Activated CD4-positive, CD25-positive, alpha-beta regulatory T cell treated with anti-CD3 and anti-CD28 coated beads, Interleukin-2, amount 50 U/mL, for 24 hours (primary cell): ENCODE measurements around the gene KIF5B.
A peak's percentile ranks its signal among the peaks of the same experiment; 100 is the strongest.
"Not testable (repeated sequence)": the region's sequence is repeated elsewhere in the genome, so short reads cannot be mapped to it uniquely, and the experiment has no call there.

Experiments used
- ATAC-seq, 2 donors: fragments of 150-1000 bp; cut with Tn5 transposase; one replicate each; pipeline ENCODE4 v1.10.0; 2021; ENCODE audit warnings: mild to moderate bottlenecking in 1 of 2, moderate library complexity in 1 of 2

Gene KIF5B

DNA sequence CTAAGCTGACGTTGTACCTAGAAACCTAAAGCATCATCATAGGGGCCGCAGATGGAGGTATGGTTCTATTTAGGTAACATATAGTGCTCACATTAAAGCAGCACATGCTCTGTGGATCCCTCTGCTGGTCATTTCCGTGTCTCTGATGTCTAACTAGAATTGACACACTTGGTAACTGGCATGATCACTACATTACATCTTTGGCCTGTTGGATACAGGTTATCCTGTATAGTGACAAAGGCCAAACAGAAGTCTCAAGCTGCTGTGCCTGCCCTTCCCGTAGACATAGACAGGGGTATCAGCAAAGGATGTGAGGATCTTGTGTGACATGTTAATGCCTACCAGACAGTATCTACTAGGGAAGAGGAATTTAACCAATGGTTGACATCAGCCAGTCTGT, 51.2 kb downstream of the KIF5B start:
- ATAC-seq = peak; percentile 41 to 52

DNA sequence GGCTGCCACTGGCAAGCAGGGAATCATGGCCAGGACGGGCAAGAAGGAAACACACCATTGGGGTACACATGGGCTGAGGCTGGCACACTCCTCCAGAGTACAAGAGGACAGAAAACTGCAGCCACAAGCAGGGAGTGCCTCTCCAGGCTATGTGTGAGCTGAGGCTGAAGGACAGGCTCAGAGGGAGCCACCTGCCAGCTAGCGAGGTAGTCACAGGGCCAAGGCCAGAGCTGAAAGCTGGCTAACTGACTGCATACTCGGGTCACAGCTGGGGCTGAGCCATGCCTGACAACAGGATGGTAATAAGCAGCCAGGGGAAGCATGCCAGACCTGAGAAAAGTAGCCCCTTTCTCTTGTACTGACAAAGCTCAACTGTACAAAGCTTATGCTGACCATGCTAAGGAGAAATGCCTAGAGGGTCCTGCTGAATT, 52.0 kb downstream of the KIF5B start:
- ATAC-seq = peak in 1 of 2 donors; percentile 15

DNA sequence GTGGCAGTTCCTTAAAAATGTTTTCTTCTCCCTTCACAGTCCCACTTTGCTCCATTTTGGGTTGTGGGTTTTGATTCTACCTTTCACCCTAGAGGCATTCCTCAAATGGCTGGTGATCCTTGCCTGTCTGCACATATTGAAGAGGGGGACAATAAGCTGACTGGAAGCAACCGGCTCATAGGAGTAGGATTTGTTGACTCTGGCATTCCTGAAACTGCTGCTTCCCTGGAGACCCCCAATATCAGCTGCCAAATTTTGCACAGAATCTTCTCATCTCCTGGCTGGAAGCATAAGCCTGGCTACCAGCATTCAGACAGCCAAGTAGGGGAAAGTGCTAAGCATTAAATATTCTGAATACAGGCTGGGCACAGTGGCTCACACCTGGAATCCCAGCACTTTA, 53.7 kb downstream of the KIF5B start:
- no peak for ATAC-seq

DNA sequence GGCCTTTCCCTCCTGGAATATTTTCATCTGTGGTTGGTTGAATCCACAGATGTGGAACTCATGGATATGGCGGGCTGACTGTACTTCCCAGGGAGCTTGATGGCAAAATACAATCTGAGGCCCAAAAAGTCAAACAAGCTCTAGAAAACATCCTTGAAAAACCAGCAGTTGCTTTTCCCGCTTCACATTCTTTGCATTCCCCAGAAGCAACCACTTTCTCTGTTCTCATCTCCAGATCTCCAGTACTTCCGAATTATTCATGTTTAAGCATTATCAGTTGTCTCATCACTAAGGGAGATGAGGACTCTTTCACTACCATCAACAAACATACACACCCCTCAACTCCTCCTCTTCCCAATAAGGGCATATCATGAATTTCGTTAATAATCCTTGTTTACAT, 55.3 kb downstream of the KIF5B start:
- no peak for ATAC-seq

DNA sequence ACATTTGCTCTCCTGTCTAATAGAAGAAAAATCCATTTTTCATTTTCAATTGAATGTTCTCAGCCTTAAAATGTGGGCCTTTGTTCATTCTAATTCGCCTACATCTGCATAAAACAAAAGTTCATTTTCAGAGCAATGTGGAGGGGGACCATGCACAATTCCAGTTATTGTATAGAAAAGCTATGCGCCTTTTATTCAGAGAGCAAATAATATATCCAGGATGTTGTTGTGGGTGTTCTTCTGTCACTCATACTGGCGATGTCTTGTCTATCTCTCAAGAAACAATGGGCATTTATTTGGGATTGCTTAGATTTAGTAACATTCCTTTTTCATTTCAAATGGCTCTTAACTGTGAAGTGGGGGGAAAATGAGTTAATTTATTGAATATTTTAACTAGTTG, 56.4 kb downstream of the KIF5B start:
- ATAC-seq = no peak

DNA sequence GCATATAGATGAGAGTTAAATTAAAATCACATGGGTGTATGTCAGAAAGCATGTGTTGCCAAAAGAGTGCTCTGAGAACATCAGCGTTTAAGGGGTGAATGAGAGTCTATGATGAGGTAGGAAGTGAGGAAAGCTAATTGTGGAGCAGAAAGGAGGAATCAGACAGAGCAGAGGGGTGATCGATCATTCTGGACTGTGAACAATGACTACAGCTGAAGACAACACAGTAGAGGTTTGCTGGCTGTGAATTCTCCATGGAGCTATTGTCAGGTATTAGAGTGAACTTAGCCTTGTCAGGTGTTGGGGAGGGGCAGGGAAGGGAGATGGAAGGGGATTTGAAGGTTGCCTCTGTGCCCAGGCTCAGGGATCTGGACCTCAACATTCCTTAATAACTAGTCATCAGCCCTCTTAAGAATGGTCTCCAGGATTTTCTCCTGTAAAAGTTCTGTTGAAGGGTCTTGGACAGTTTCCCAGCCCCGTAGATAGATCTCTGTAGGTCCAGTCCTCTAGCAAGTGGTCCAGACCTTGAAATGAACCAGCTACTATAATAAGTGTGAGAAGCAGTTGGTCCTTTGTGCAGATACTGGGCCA, 57.1 kb downstream of the KIF5B start:
- no peak for ATAC-seq

DNA sequence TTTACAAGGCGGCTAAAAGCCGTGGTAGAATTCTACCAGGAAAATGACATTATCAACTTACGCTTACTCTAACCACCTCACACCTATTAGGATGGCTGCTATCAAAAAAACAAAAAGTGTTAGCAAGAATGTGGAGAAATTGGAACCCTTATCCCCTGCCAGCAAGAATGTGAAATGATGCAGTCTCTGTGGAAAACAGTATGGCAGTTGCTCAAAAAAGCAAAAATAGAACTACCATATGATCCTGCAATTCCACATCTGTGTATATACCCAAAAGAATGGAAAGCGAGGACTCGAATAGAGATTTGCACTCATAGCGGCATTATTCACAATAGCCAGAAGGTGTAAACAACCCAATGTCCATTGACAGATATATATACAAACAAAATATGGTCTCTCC, 61.3 kb downstream of the KIF5B start:
- no peak for ATAC-seq

DNA sequence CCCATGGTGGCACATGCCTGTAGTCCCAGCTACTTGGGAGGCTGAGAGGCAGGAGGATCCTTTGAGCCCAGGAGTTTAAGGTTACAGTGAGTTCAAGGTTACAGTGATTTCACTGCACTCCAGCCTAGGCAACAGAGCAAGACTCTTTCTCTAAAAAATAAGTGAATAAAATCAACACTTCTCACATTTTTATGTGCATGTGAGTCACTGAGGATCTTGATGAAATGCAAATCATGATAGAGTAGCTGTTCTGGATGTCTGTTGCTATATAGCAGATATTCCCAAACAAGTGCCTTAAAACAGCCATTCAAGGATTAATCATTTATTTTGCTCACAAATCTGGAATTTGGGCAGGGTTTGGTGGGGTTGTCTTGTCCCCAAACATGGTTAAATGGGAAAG, 65.3 kb downstream of the KIF5B start:
- no peak for ATAC-seq

DNA sequence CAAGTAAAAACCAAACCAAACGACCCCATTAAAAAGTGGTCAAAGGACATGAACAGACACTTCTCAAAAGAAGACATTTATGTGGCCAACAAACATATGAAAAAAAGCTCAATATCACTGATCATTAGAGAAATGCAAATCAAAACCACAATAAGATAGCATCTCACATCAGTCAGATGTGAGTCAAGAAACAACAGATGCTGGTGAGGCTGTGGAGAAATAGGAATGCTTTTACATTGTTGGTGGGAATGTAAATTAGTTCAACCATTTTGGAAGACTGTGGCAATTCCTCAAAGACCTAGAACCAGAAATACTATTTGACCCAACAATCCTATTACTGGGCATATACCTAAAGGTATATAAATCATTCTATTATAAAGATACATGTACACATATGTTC, 68.4 kb downstream of the KIF5B start:
- ATAC-seq = not testable (repeated sequence)

DNA sequence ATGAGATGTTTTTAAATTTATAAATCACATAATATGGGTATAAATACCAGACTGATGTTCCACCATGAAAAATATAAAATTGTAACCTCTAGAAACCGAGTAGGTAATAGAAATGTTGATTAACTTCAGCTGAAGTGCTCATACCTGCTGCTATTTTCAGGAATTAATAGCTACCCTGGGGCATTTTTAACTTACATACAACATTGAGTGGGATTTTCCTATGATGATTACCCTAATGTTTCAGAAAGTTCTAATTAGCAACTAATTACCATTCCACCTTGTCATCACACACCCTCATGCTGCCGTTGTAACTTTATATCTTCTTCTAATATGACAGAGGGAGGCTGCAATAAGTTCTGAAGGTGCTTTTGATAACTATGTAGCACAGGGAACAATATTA, 74.1 kb downstream of the KIF5B start:
- no peak for ATAC-seq

DNA sequence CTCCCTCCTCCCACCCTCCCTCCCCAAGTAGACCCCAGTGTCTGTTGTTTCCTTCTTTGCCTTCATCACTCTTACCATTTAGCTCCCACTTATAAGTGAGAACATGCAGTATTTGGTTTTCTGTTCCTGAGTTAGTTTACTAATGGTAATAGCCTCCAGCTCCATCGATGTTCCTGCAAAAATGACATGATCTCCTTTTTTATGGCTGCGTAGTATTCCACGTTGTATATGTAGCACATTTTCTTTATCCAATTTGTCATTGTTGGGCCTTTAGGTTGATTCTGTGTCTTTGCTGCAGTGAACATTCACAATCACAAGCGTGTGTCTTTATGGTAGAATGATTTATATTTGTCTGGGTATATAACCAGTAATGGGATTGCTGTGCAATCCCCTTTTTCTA, 75.8 kb downstream of the KIF5B start:
- ATAC-seq = no peak

DNA sequence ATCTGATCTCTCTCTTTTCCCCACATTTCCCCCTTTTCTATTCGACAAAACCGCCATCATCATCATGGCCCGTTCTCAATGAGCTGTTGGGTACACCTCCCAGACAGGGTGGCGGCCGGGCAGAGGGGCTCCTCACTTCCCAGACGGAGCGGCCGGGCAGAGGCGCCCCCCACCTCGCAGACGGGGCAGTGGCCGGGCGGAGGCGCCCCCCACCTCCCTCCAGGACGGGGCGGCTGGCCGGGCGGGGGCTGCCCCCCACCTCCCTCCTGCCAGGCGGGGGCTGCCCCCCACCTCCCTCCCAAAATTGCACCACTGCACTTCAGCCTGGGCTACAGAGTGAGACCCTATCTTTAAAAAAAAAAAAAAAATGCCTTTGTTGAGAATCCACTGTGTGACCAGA, 77.2 kb downstream of the KIF5B start:
- not testable (repeated sequence) for ATAC-seq

DNA sequence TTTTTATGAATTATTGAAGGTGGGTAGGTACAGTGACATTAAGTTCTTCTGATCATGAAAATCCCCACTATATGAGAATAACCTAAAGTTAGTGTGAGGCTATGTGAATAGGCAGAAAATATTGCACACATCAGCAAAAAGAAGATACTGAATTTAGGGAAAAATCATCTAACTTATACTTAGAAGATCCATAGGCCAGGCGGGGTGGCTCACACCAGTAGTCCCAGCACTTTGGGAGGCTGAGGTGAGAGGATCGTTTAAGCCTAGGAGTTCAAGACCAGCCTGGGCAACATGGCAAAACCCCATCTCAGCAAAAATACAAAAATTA, 78.1 kb downstream of the KIF5B start:
- no peak for ATAC-seq

DNA sequence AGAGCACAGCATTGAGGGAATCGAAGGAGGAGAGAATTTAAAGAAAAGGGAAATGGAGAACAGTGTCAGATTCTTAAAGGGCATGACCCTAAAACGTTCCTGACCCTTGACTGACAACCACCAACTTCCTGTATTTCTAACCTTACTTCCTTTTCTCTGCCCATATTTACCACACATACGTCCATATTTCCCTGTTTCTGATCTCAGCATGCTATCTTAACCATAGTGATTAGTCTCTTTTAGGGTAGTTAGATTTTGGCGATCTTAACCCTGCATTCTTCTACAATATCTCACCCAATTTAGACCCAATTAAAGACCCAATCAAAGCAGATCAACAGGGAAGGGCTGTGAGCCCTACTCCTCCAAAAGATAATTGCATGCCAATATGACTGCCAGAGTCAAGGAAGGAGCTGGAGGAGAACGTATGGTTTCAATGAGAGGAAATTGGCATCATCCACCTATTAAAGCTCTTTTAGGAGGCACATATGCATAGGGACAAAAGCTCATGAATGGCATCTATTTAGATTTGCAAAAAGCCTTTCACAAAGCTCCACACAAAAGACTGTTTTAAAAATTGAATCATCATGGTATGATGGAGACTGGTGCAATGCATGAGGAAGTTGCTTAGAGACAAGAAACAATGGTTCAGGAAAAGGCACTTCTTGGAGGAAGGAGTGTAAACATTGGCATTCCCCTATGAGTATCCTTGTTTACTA, 78.6 kb downstream of the KIF5B start:
- ATAC-seq = no peak

DNA sequence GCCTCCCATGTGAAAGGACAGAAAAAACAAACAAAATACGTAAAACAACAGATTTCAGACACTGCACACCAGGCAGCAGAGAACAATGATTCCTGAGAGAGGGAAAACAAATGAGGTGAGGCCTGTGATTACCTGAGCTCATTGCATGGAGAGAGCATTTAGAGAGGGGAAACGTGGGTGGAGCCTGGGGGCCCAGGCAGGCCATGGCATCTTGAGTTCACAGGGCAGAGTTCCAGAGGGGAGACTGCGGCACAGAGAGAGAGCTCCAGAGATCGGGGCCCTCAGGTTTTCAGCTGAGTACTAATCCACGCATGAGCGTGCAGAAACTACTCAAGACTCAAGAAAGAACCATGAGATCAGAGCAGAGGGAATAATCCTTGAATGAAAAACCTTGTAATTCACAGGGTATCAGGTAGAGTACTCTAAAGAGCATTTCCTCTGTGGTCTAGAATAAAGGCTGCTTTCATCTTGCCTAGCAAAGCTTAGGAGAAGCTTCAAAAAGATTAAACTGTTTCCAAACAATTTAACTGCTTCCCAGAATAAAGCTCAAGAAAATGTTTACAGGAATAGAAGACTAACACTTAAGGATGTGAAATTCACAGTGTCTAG, 81.0 kb downstream of the KIF5B start:
- no peak for ATAC-seq

DNA sequence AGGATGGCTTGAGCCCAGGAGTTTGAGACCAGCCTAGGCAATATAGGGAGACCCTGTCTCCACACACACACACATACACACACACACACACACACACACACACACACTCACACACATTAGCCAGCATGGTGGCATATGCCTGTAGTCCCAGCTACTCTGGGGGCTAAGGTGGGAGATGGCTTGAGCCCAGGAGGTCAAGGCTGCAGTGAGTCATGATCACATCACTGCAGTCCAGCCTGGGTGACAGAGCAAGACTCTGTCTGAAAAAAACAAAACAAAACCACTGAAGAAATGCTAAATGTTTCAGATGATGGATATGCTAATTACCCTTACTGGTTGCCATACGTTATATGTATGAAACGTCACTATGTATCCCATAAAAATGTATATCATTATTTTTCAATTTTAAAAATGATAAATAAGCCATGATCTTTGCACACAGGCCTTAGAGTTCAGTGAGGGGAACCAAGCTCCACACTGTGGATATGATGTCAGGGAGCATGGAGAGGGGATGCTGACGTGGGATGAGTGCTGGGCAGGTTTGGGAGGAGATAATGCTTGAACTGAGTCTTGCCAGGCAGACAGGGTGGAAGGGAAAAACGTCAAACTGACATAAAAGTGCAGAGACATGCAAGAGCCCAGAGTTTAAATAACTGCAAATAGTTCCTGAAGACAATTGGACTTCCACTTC, 81.6 kb downstream of the KIF5B start:
- no peak for ATAC-seq

DNA sequence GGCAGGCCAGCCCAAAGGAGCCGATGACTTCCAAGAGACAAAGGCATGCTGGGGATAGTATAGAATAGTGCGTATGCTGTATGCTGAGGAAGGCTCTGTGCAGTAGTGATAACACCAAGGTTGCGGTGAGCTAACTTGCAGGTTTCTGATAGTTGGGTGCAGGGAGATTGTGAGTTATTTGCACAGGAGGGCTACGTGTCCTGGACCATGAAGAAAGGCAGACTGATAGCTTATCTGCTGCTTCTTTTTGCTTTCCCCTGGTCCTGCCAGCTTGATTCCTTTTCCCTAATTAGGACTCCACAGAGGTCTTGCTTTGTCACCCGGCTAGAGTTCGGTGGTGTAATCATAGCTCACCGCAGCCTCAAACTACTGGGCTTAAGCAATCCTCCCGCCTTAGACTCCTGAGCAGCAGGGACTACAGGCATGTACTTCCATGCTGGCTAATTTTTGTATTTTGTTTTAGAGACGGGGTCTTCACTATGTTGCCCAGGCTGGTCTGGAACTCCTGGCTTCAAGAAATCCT, 83.6 kb downstream of the KIF5B start:
- ATAC-seq = no peak

DNA sequence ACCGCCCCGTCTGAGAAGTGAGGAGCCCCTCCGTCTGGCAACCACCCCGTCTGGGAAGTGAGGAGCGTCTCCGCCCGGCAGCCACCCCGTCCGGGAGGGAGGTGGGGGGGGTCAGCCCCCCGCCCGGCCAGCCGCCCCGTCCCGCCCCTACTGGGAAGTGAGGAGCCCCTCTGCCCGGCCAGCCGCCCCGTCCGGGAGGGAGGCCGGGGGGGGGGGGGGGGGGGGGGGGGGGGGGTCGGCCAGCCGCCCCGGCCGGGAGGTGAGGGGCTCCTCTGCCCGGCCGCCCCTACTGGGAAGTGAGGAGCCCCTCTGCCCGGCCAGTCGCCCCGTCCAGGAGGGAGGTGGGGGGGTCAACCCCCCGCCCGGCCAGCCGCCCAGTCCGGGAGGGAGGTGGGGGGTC, 86.4 kb downstream of the KIF5B start:
- not testable (repeated sequence) for ATAC-seq

DNA sequence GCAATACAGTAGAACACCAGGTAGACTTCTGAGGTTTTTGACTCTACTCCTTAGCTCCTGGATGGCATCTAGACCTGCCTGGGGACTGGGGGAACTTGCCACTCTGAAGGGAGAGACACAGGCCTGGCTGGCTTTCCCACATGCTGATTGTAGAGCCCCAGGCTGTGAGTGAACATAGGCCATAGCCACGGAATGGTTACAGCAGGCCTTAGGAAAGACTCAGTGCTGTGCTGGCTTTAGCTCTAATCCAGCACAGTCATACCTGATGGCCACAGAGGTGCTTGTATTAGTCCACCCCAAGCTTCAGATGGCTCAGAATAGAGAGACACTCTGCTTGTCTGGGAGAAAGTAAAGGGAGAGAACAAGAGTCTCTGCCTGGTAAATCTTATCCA, 92.6 kb downstream of the KIF5B start:
- no peak for ATAC-seq

DNA sequence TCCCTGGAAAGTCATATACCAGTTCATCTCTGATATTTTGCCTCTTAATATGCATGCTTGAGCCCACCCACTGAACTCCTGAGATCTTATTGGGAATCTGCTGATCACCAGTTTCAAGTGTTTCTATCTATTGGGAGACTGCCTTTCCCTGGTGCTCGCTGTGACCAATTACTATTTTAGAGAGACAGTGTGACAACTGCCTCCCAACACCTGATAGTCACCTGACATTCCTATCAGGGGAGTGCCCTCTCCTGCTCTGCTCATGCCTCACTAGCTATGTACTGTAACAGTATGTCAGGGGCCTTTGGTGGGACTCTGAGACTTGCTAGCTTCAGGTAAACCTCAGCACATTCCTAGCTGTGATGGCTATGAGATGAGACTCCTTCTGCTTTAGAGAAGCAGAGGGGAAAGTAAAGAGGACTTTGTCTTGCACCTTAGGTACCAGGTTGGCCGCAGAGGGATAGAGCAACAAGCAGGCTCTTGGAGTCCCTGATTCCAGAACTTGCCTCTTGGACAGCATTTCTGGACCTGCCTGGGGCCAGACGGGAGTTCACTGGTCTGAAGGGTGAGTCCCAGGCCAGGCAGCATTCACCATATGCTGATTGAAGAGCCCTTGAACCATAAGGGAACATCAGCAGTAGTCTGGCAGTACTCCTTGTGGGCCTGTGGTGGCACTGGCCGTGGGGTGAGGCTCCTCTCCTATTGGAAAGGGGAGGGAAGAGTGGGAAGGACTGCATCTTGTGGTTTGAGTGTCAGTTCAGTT, 93.2 kb downstream of the KIF5B start:
- ATAC-seq = no peak

DNA sequence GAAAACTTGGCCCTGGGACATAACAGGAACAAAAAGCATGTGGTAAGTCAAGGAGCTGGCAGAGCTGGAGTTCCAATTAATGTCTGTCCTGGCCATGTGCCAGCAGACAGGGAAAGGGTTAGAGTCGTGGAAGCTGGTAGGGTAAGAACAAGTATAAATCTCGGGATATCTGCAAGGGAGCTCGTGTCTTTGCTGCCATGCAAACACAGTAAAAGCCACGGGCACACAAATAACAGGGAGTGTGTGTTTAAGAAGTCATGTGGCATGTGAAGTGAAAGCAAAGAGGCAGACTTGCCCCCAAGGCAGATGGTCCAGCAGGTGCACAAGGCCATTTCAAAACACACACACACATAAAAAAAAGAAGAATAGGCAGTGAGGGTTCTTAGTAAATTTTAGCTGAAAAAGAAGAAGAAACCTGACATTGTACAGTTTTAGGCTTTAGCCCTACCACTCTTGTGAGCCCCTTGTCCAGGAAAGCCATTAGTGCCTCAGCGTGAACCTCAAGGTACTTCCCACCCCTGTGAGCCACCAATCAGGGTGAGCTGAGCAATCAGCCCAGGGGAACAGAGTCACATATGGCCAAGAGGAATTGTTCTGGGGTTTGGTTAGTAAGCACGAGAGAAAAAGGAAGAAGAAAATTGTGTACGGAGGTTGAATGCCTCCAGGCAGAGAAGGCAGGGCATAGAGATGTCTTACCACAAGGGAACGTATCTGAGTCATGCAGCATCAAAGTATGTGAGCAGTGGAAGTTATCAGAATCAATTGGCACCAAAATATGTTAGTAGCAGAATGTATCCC, 94.7 kb downstream of the KIF5B start:
- ATAC-seq = peak in 1 of 2 donors; percentile 51
